ENCODE data around the gene NUPR2.

DNA sequence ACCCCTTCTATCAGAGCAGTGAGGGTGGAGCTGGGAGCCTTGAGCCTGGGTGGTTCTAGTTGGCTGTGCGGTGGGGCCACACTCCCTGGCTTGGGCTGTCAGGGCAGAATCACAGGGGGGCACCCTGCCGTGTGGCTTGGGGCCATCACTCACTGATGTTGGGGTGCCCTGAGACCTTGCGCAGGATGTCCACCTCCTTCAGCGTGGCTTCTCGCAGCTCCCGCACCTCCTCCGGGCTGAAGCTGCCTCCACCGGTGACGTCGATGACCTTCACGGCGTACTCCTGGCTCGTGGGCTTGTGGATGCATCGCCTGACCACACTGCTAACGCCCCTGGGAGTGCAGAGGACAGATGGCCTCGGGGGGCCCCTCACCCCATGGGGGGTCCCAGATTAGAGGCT, 28.8 kb downstream of the NUPR2 start:
- TF ChIP-seq CTCF (IDR thresholded peaks at IDR 0.05 in 8 of 11, conservative IDR thresholded peaks at IDR 0.05 in 3 of 11), result no peak
- no peak for TF ChIP-seq POLR2A (IDR thresholded peaks at IDR 0.05)
